Measurements from ENCODE around the gene SERPINA10. TPM values are rescaled to one million over a fixed set of nuclear protein-coding genes. Genes with fewer than 3 reads are reported as not detected.

SERPINA10 gene
- total and polyA plus RNA-seq, 2 of the 13 experiments (the other 11 are each of a cell fraction or from before 2014, with no cell fraction given) = 20.1 to 20.2 TPM

GRCh38 chr14:94276898-94277561 lies 16.0 kb downstream of the SERPINA10 start (continued):
- 0 out of 2 replicates have a peak, but pooled peaks have one; percentile 40 for TF ChIP-seq HMG20B (CRISPR knock-in tag; conservative IDR thresholded peaks at IDR 0.05)
- TF ChIP-seq, protein P1, sequence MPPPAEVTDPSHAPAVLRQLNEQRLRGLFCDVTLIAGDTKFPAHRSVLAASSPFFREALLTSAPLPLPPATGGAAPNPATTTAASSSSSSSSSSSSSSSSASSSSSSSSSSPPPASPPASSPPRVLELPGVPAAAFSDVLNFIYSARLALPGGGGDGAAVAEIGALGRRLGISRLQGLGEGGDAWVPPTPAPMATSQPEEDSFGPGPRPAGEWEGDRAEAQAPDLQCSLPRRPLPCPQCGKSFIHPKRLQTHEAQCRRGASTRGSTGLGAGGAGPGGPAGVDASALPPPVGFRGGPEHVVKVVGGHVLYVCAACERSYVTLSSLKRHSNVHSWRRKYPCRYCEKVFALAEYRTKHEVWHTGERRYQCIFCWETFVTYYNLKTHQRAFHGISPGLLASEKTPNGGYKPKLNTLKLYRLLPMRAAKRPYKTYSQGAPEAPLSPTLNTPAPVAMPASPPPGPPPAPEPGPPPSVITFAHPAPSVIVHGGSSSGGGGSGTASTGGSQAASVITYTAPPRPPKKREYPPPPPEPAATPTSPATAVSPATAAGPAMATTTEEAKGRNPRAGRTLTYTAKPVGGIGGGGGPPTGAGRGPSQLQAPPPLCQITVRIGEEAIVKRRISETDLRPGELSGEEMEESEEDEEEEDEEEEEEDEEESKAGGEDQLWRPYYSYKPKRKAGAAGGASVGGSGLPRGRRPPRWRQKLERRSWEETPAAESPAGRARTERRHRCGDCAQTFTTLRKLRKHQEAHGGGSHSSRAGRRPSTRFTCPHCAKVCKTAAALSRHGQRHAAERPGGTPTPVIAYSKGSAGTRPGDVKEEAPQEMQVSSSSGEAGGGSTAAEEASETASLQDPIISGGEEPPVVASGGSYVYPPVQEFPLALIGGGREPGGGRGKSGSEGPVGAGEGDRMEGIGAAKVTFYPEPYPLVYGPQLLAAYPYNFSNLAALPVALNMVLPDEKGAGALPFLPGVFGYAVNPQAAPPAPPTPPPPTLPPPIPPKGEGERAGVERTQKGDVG (CRISPR knock-in tag; IDR thresholded peaks at IDR 0.05; ENCODE audit: borderline replicate concordance) = peak; percentile 79; the same call in 1 of the 2 replicates
- peak; percentile 93 for TF ChIP-seq KAT8 (CRISPR knock-in tag; IDR thresholded peaks at IDR 0.05)
- TF ChIP-seq, protein P2, sequence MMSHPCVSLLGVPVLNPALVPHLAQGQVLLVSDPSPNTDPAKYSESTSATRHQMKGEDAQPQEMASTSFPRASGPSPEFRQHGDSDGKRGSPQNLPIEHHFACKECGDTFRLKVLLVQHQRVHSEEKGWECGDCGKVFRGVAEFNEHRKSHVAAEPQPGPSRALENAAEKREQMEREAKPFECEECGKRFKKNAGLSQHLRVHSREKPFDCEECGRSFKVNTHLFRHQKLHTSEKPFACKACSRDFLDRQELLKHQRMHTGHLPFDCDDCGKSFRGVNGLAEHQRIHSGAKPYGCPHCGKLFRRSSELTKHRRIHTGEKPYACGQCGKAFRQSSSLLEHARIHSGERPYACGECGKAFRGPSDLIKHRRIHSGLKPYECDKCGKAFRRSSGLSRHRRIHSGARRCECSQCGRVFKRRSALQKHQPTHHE (CRISPR knock-in tag; IDR thresholded peaks at IDR 0.05; ENCODE audit: borderline replicate concordance) = 0 out of 2 replicates have a peak, but pooled peaks have one; percentile 31
- TF ChIP-seq ZNF12 (CRISPR knock-in tag; IDR thresholded peaks at IDR 0.05) = peak; percentile 70; the same call in 1 of the 2 replicates
- TF ChIP-seq ZNF232 (CRISPR knock-in tag; IDR thresholded peaks at IDR 0.05; ENCODE audit: borderline replicate concordance) = 0 out of 2 replicates have a peak, but pooled peaks have one; percentile 55
- TF ChIP-seq MLXIP (CRISPR knock-in tag; IDR thresholded peaks at IDR 0.05; ENCODE audit: borderline replicate concordance) = peak; percentile 86; the same call in 1 of the 2 replicates
- peak; percentile 43; the same call in 1 of the 2 replicates for TF ChIP-seq ZNF205 (CRISPR knock-in tag; IDR thresholded peaks at IDR 0.05)
- peak; percentile 90 for TF ChIP-seq HDAC2 (CRISPR knock-in tag; IDR thresholded peaks at IDR 0.05)
- peak; percentile 97 for TF ChIP-seq TFE3 (CRISPR knock-in tag; IDR thresholded peaks at IDR 0.05)
- peak; percentile 76; the same call in 1 of the 2 replicates for TF ChIP-seq ZNF772 (CRISPR knock-in tag; IDR thresholded peaks at IDR 0.05)
- 0 out of 2 replicates have a peak, but pooled peaks have one; percentile 32 for TF ChIP-seq TFAP4 (IDR thresholded peaks at IDR 0.05; ENCODE audit: borderline replicate concordance, low read depth)
- peak; percentile 35; the same call in 1 of the 2 replicates for TF ChIP-seq MTA1 (CRISPR knock-in tag; IDR thresholded peaks at IDR 0.05; ENCODE audit: borderline replicate concordance)
- peak; percentile 64 for TF ChIP-seq YY1 (IDR thresholded peaks at IDR 0.05; ENCODE audit: insufficient read depth, insufficient replicate concordance, low read depth, low read length)
- peak; percentile 53; the same call in 1 of the 2 replicates for TF ChIP-seq CBFB (CRISPR knock-in tag; IDR thresholded peaks at IDR 0.05)
- TF ChIP-seq ZNF746 (CRISPR knock-in tag; IDR thresholded peaks at IDR 0.05) = 0 out of 2 replicates have a peak, but pooled peaks have one; percentile 28

Measured in HepG2 (cell line).